Suprapubic skin (tissue), 4 donors: ENCODE results near the gene NSDHL.

Experiments
- EP300 ChIP-seq: sonication (generic); formaldehyde crosslinking; IDR thresholded peaks from one replicate; pipeline ENCODE4 v1.6.1; 2017; ENCODE audit warnings: antibody characterized with exemption
- POLR2A ChIP-seq, 2 donors: fragments of 450-650 bp; IDR thresholded peaks; one replicate each; pipeline ENCODE4 v1.6.1; 2017; ENCODE audit warnings: antibody characterized with exemption in 2 of 2, mild to moderate bottlenecking in 2 of 2, moderate library complexity in 2 of 2
- POLR2AphosphoS5 ChIP-seq, 3 donors: sonication (generic); formaldehyde crosslinking; IDR thresholded peaks; one replicate each; pipeline ENCODE4 v1.6.1; 2017; ENCODE audit warnings: antibody characterized with exemption in 3 of 3
- TF ChIP-seq, protein P1 (sequence below), 2 donors: fragments of 200-600 bp in 1 of 2; fragments of 450-650 bp in 1 of 2; sonication (generic) in 1 of 2; IDR thresholded peaks; one replicate each; pipeline ENCODE4 v1.5.1; 2016 to 2019; ENCODE audit warnings: antibody characterized with exemption in 2 of 2, mild to moderate bottlenecking in 1 of 2, moderate library complexity in 1 of 2

GRCh38 chrX:152871260-152871659 is 40.4 kb downstream of the NSDHL start:
- TF ChIP-seq, protein P1, sequence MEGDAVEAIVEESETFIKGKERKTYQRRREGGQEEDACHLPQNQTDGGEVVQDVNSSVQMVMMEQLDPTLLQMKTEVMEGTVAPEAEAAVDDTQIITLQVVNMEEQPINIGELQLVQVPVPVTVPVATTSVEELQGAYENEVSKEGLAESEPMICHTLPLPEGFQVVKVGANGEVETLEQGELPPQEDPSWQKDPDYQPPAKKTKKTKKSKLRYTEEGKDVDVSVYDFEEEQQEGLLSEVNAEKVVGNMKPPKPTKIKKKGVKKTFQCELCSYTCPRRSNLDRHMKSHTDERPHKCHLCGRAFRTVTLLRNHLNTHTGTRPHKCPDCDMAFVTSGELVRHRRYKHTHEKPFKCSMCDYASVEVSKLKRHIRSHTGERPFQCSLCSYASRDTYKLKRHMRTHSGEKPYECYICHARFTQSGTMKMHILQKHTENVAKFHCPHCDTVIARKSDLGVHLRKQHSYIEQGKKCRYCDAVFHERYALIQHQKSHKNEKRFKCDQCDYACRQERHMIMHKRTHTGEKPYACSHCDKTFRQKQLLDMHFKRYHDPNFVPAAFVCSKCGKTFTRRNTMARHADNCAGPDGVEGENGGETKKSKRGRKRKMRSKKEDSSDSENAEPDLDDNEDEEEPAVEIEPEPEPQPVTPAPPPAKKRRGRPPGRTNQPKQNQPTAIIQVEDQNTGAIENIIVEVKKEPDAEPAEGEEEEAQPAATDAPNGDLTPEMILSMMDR (IDR thresholded peaks at IDR 0.05), result no peak
- TF ChIP-seq POLR2AphosphoS5 (IDR thresholded peaks at IDR 0.05), result no peak
- no peak for TF ChIP-seq EP300
- no peak for TF ChIP-seq POLR2A (IDR thresholded peaks at IDR 0.05)
